ENCODE data around the gene RBBP5.

RBBP5 gene

GRCh38 chr1:205072881-205073280 lies 48.9 kb downstream of the RBBP5 start:
- no peak for DNase-seq

GRCh38 chr1:205072286-205072685 lies 49.5 kb downstream of the RBBP5 start:
- DNase-seq: no peak

GRCh38 chr1:205071801-205072200 lies 50.0 kb downstream of the RBBP5 start:
- no peak for DNase-seq

- DNase-seq: no peak
Measured at GRCh38 chr1:205071028-205071409, 50.8 kb downstream of the RBBP5 start.

GRCh38 chr1:205069371-205070125 lies 52.2 kb downstream of the RBBP5 start:
- DNase-seq: no peak

GRCh38 chr1:205068457-205069040 lies 53.2 kb downstream of the RBBP5 start:
- DNase-seq: peak; percentile 40

GRCh38 chr1:205068001-205068400 lies 53.8 kb downstream of the RBBP5 start:
- DNase-seq: no peak

GRCh38 chr1:205067031-205067430 lies 54.7 kb downstream of the RBBP5 start:
- no peak for DNase-seq

GRCh38 chr1:205066141-205066818 lies 55.5 kb downstream of the RBBP5 start:
- DNase-seq: no peak

GRCh38 chr1:205065666-205066065 lies 56.1 kb downstream of the RBBP5 start:
- DNase-seq: no peak

GRCh38 chr1:205064741-205065316 lies 56.9 kb downstream of the RBBP5 start:
- DNase-seq: no peak

- no peak for DNase-seq
Measured at GRCh38 chr1:205064301-205064700, 57.5 kb downstream of the RBBP5 start.

- DNase-seq: no peak
Measured at GRCh38 chr1:205062895-205063294, 58.9 kb downstream of the RBBP5 start.

GRCh38 chr1:205062319-205062718 lies 59.5 kb downstream of the RBBP5 start:
- DNase-seq: no peak

GRCh38 chr1:205061665-205062069 lies 60.1 kb downstream of the RBBP5 start:
- peak; percentile 64 for DNase-seq

GRCh38 chr1:205061227-205061626 lies 60.6 kb downstream of the RBBP5 start:
- DNase-seq: no peak

GRCh38 chr1:205060746-205061145 lies 61.0 kb downstream of the RBBP5 start:
- no peak for DNase-seq

GRCh38 chr1:205059660-205060059 lies 62.1 kb downstream of the RBBP5 start:
- no peak for DNase-seq

GRCh38 chr1:205058853-205059252 lies 62.9 kb downstream of the RBBP5 start:
- no peak for DNase-seq

- no peak for DNase-seq
Measured at GRCh38 chr1:205057808-205058575, 63.8 kb downstream of the RBBP5 start.

- no peak for DNase-seq
Measured at GRCh38 chr1:205056956-205057568, 64.7 kb downstream of the RBBP5 start.

- no peak for DNase-seq
Measured at GRCh38 chr1:205056188-205056611, 65.6 kb downstream of the RBBP5 start.

- no peak for DNase-seq
Measured at GRCh38 chr1:205054013-205054412, 67.8 kb downstream of the RBBP5 start.
